ENCODE data around the gene FOXP4. TPM values are rescaled to one million over a fixed set of nuclear protein-coding genes. Genes with fewer than 3 reads are reported as not detected.

The FOXP4 gene
- total RNA-seq, 2 experiments from 2014 or later = 6.3 to 26.3 TPM

DNA sequence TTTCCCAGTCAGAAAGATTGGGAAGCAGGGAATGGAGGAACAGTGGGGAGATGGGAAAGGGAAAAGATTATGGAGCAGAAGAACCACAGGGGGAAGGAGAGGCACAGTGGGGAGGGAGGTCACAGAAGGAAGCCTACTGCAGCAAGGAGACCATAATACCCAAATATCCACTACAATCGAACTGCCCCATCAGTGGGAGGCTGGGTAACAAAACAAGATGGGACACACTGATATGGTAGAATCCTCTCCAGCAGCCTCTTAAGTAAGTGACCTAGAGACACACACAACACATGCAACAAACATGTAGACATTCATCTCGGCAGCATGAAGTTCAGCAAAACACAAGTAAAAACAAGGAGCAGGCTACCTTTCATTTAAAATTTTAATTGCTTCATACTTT, 4.8 kb upstream of the FOXP4 start:
- H3K9me3 ChIP-seq (ENCODE audit: low read length) = no peaks in the 10 kb centered on the region
- H3K4me3 ChIP-seq (ENCODE audit: low read depth, low read length, poor library complexity, severe bottlenecking) = no peak overlapping the region
- peaks cover 27% of the 10 kb centered on the region for H3K4me1 ChIP-seq (ENCODE audit: insufficient read depth, low read length, poor library complexity, severe bottlenecking)
- no peak overlapping the region for H3K27ac ChIP-seq (ENCODE audit: low read depth, low read length, poor library complexity, severe bottlenecking)
- peaks cover 7% of the 10 kb centered on the region; the same call in 1 of the 2 replicates for H3K79me2 ChIP-seq (ENCODE audit: insufficient read depth, low read depth, low read length)
- BruUV-seq (replicated peaks) = no TSS peak
- 0 out of 2 replicates have a peak, but pooled peaks cover 4% of the 10 kb centered on the region for H4K20me1 ChIP-seq (ENCODE audit: insufficient read depth, low read length)
- H3K36me3 ChIP-seq (ENCODE audit: insufficient read depth, low read length) = no peaks in the 10 kb centered on the region
- DNase-seq (ENCODE audit: low spot score) = no peak
- H3K9me2 ChIP-seq (ENCODE audit: insufficient read depth, low read length) = no peaks in the 10 kb centered on the region
- ChIA-PET POLR2A (no interaction called here), CTCF (ENCODE audit: unreplicated experiment) (no interaction called here)
- intact Hi-C loops (cut with micrococcal nuclease; ENCODE audit: unreplicated experiment) = loop anchor here (10.0 kb wide), 1 partner anchor 503 kb away; no protein-coding TSS in a partner anchor
- H2AFZ ChIP-seq (ENCODE audit: low read length) = no peak overlapping the region
- no peak overlapping the region for H3K4me2 ChIP-seq (ENCODE audit: low read length)
- TF ChIP-seq, protein P1, sequence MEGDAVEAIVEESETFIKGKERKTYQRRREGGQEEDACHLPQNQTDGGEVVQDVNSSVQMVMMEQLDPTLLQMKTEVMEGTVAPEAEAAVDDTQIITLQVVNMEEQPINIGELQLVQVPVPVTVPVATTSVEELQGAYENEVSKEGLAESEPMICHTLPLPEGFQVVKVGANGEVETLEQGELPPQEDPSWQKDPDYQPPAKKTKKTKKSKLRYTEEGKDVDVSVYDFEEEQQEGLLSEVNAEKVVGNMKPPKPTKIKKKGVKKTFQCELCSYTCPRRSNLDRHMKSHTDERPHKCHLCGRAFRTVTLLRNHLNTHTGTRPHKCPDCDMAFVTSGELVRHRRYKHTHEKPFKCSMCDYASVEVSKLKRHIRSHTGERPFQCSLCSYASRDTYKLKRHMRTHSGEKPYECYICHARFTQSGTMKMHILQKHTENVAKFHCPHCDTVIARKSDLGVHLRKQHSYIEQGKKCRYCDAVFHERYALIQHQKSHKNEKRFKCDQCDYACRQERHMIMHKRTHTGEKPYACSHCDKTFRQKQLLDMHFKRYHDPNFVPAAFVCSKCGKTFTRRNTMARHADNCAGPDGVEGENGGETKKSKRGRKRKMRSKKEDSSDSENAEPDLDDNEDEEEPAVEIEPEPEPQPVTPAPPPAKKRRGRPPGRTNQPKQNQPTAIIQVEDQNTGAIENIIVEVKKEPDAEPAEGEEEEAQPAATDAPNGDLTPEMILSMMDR (conservative IDR thresholded peaks at IDR 0.05; ENCODE audit: low read length) = no peak
- no peak for TF ChIP-seq EZH2phosphoT487 (IDR thresholded peaks at IDR 0.05; ENCODE audit: borderline replicate concordance, low read depth, low read length)

DNA sequence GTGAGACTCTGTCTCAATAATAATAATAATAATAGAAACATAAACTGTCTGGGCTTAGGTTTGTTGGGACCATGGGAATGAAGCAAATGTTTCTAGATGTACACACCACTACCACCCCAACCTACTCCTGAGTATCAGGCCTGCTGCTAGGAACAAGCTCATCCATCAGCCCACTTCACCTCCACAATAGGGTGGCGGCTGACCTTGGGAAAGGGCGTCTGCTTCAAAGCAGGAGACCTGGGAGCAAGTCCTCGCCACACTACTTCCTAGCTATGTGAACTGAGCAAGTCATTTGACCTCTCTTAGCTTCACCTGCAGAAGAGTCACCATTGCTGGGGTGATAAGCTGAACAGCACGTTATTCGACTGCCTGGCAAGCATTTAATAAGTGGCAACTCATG, 3.1 kb upstream of the FOXP4 start:
- H3K36me3 ChIP-seq (ENCODE audit: insufficient read depth, low read length) = no peaks in the 10 kb centered on the region
- CTCF ChIA-PET (ENCODE audit: unreplicated experiment) = interaction anchor here (0.6 kb wide), 1 partner anchor 394 kb away, joined by 3 read pairs; no protein-coding TSS in a partner anchor

More for the DNA sequence above, 3.1 kb upstream of the FOXP4 start:
- intact Hi-C loops (cut with micrococcal nuclease; ENCODE audit: unreplicated experiment) = loop anchor here (10.0 kb wide), 1 partner anchor 502 kb away; no protein-coding TSS in a partner anchor
- no peaks in the 10 kb centered on the region for H3K9me2 ChIP-seq (ENCODE audit: insufficient read depth, low read length)
- POLR2A ChIA-PET = no interaction called here
- no peak overlapping the region for H2AFZ ChIP-seq (ENCODE audit: low read length)
- no peaks in the 10 kb centered on the region for H3K9me3 ChIP-seq (ENCODE audit: low read length)
- no peak overlapping the region for H3K27ac ChIP-seq (ENCODE audit: low read depth, low read length, poor library complexity, severe bottlenecking)
- no peak overlapping the region for H3K4me2 ChIP-seq (ENCODE audit: low read length)
- H3K79me2 ChIP-seq (ENCODE audit: insufficient read depth, low read depth, low read length) = peaks cover 7% of the 10 kb centered on the region; the same call in 1 of the 2 replicates
- H3K4me1 ChIP-seq (ENCODE audit: insufficient read depth, low read length, poor library complexity, severe bottlenecking) = peaks cover 36% of the 10 kb centered on the region
- 0 out of 2 replicates have a peak, but pooled peaks cover 4% of the 10 kb centered on the region for H4K20me1 ChIP-seq (ENCODE audit: insufficient read depth, low read length)
- TF ChIP-seq EZH2phosphoT487 (IDR thresholded peaks at IDR 0.05; ENCODE audit: borderline replicate concordance, low read depth, low read length) = no peak
- TF ChIP-seq, protein P1 (conservative IDR thresholded peaks at IDR 0.05; ENCODE audit: low read length) = no peak
- no peak for DNase-seq (ENCODE audit: low spot score)
- BruUV-seq (replicated peaks) = no TSS peak
- no peak overlapping the region for H3K4me3 ChIP-seq (ENCODE audit: low read depth, low read length, poor library complexity, severe bottlenecking)

Measured in OCI-LY7 (cell line).